Right lobe of liver (tissue), 4 donors: ENCODE measurements around the gene VPS54.

Experiments used
- CTCF ChIP-seq, 4 donors: fragments of 200-600 bp in 3 of 4; fragments of 450-650 bp in 1 of 4; IDR thresholded peaks; one replicate each; pipeline versions ENCODE4 v1.5.1 to v1.8.0; 2016 to 2022; ENCODE audit warnings: antibody characterized with exemption in 4 of 4, mild to moderate bottlenecking in 2 of 4
- POLR2A ChIP-seq: fragments of 450-650 bp; IDR thresholded peaks from one replicate; pipeline ENCODE4 v1.6.1; 2017; ENCODE audit warnings: antibody characterized with exemption, mild to moderate bottlenecking
- donor health status: DM: no; HTN: no; CAD: no.
- donor health status: DM: no; HTN: no; CAD: no.
- donor health status: DM: no; HTN: yes; CAD: no.

GRCh38 chr2:63846487-63846886 lies 172.7 kb downstream of the VPS54 start:
- no peak for TF ChIP-seq CTCF (IDR thresholded peaks at IDR 0.05)
- no peak for TF ChIP-seq POLR2A
